GM21737 (cell line): ENCODE data around the gene EHD4.

Experiments used
- ATAC-seq: cut with Tn5 transposase; IDR thresholded peaks from one replicate; pipeline ENCODE4 v1.9.1; 2021; ENCODE audit warnings: mild to moderate bottlenecking, moderate library complexity; ENCODE audit not compliant: unreplicated experiment

Gene EHD4

GRCh38 chr15:41897363-41897799, 75.0 kb downstream of the EHD4 start:
- no peak for ATAC-seq

DNA sequence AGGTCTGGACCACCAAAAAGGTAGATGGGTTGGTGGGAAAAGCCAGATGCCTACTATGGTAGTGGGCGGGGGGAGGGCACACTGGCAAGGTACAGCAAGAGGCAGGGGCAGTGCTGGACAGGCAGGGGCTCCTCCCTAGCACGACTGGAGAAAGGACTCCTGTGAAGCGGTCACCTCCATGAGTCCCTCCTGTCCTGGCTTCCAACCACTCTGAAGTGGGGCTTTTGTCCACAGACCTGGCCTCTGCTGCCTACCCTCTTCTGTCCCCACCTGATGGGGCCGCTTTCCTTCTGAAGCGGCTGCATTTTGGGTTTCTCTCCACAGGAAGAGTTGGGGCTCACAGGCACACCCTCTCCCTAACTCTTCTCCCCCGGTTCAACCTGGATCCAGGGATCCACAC, 75.8 kb downstream of the EHD4 start:
- no peak for ATAC-seq

DNA sequence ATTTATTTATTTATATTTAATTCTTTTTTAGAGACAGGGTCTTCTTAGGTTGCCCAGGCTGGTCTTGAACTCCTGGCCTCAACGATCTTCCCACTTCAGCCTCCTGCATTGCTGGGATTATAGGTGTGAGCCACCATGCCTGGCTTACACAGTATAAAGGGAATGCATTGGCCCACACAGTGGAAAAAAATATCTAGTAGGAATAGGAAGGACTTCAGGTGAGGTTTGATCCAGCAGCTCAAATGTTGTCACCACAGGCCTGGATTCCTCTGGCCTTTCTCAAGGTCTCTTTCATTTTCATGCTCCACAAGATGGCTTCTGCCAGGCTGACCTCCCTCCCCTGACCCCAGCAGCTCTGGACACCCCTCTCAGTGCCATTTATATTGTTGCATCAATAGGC, 76.4 kb downstream of the EHD4 start:
- ATAC-seq, result no peak

- no peak for ATAC-seq
Observed at GRCh38 chr15:41895491-41895890, 76.9 kb downstream of the EHD4 start.

GRCh38 chr15:41894791-41895463, 77.4 kb downstream of the EHD4 start:
- ATAC-seq, result peak; percentile 81

- ATAC-seq, result no peak
Observed at GRCh38 chr15:41894251-41894790, 78.0 kb downstream of the EHD4 start.

DNA sequence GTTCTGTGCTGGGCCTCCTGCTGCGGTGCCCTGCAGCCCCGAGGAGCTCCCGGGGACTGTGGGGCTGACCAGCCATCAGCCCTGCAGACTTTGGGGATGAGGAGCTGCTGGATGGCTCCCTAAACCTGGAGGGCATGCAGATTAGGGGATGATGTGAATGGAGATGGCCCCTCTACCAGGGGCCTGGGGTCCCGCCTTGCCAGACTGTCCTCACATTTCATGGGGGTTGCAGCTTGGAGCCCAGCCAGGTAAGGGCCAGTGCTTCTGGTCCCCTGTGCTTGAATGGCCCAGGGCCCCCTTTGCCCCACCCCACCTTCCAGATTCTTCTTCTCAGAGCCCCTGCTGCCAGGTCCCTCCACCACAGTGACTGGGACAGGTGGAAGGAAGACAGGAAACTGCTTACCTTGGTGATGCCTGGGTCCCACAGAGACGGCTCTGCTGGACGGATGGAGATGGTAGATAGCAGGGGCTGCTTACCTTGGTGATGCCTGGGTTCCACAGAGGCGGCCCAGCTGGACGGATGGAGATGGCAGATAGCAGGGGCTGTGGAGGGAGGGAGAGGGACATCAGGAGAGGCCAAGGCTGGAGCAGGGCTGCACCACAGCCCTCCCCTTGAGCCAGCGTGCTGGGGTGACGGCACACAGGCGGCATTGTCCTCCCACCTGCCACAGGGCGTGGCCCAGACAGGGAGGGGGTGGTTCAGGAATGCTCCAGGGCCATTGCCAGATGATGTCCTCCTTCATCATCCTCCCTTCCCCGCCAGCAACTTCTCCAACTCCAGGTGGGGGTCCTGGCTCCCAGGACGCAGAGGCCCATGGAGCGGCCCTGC, 78.7 kb downstream of the EHD4 start, which contains the start of gene SPTBN5:
SPTBN5 (minus strand) TSS at position 632 of the 829 bp plus-strand sequence; CDS start at position 76, 556 bp downstream.
- no peak for ATAC-seq

DNA sequence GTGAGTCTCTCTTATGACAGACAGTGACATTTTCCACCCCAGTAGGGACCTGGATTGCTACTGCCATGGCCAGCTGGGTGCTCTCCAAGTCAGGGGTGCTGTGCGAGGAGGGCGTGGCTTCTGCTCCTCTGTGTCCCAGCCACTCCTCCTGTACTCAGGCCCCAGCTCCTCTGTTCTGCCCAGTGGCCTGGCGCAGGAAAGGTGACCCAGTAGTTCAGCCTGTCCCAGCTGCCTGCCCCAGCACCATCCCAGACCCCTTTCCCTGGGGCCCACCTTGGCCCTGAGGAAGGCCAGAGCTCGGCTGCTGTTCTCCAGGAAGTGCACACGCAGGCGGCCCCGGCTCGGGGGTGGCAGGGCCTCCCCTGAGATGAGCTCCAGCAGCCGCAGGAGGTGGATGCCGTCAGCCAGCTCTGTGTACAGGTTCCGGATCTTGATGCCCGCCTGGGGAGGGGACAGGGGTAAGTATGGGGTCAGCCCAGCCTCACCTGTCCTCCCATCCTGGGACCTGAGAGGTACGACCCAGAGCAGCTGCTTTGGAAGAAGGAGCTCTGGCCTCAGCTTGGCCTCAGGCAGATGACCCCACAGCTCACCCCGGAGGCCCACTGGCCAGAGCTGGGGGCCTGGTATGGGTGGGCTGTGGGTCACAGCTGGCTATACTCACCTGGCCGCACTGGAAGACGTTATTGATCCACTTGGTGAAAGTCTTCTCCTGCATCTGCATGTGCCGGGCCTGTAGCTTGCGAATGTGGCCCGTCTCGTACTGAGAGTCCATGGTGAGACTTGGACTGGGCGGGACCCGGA, 79.5 kb downstream of the EHD4 start:
- no peak for ATAC-seq

DNA sequence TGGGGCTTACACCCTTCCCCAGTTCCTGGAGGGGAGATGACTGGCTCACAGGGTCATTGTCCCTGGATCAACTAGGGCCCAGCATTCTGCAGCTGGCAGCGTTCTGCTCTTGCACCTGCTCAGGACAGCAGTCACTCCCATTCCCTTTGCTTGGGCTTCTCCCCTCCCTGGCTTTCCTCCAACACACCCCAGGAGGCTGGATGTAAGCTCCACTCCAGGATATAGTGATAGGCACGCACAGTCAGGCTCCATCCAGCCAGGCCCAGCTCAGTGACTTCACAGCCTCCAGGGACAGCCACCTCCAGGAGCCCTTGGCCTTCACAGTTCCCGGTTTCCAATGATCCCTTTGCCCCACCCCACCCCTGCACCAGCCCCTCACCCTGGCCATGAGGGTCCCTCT, 80.4 kb downstream of the EHD4 start:
- no peak for ATAC-seq

DNA sequence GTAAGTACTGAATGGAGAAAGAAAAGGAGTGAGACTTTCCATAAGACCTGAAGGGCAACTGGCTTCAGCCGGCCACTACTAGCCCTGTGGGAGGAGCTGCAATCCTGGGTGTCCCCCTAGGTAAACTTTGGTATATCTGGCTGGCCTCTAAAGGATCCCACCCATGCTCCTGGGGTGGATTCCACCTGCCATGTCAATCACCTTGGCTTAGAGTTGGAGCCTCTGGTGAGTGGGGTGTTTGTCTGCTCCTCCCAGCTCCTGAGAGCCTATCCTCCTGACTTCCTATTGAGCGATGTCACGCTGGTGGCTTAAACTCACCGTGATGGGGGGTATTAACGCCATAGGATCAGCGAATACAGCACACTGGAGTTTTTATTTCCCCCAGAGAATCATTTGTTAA, 81.1 kb downstream of the EHD4 start:
- no peak for ATAC-seq

DNA sequence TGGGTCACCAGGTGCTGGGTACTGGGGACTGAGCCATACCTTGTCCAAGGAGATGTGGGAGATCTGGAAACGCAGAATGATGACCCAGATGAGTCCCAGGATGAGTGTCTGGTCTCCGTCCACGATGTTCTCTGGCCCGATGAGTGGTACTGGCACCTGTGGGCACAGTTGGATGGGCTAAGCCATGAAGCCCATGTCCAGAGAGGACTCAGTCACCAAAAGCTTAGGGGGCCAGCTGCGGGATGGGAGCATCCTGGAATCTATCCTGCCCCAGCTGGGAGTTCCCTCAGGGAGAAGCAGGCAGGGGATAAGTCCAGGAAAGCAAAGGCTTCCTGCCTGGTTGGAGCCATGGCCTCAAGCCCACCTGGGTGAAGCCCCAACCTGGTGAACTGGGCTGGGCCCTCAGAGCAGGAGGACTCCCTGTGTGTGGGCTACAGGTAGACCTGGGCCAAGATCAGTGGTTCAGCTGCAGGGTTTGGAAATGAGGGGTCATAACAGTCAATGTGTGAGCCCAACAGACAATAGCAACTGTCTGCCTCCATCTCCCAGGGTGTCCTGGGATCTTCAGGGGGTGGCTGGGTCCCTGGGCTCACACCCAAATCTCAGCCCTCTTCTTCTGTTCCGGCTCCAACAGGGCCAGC, 82.2 kb downstream of the EHD4 start:
- no peak for ATAC-seq

- ATAC-seq, result no peak
Observed at GRCh38 chr15:41888662-41889253, 83.6 kb downstream of the EHD4 start.

DNA sequence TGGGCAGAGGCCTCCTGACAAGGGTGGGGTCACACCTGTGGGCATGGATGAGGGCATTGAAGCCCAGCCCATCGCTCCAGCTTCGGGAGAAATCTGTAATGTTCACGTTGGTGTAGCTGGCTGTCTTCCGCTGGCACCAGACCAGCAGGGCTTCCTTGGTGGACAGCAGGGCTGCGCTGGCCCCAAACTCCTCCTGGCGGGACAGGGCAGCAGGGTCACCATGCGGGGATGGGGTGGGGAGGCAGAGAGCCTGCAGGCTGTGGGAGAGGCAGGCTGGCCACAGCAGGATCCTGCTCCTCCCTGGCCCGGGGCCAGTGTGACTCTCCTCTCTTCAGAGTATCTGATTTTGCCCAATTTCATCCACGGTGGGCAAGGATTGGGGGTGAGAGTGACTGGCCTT, 84.5 kb downstream of the EHD4 start:
- ATAC-seq, result no peak

- ATAC-seq, result no peak
Observed at GRCh38 chr15:41887161-41887560, 85.2 kb downstream of the EHD4 start.

- no peak for ATAC-seq
Observed at GRCh38 chr15:41886741-41887140, 85.6 kb downstream of the EHD4 start.

DNA sequence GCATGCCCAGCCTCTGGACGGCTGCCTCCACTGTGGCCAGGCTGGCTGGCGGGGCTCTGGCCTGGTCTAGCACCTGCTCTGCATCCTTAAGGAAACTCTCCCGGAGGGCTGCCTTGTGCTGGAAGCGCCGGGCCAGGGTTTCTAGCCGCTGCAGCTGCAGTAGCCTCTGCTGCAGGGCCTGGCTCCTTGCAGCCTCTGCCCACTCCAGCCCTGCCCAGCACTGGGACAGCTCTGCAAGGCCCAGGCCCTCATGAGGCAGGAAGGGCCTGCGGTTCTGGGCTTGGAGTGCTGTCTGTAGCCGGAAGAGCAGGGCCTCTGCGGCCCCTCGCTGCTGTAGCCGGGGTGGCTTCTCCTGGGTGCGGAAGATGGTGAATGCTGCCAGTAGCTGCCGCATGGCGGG, 86.5 kb downstream of the EHD4 start:
- ATAC-seq, result no peak

GRCh38 chr15:41885321-41885720, 87.0 kb downstream of the EHD4 start:
- no peak for ATAC-seq

- no peak for ATAC-seq
Observed at GRCh38 chr15:41884458-41884857, 87.9 kb downstream of the EHD4 start.

DNA sequence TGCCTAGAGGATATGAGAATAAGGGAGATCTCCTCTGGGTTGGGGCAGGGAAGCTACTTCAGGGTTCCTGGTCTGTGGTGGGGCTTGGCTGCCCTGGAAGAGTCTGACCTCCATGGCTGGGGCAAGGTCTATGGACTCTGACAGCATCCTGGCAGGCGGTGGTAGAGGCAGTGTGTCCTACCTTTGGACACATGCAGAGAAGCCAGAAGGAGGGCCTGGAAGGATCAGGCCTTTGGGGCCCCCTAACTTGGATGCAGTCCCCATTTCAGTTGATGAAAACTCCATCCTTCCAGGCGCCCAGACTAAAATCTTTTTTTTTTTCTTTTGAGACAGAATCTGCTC, 88.9 kb downstream of the EHD4 start:
- no peak for ATAC-seq

DNA sequence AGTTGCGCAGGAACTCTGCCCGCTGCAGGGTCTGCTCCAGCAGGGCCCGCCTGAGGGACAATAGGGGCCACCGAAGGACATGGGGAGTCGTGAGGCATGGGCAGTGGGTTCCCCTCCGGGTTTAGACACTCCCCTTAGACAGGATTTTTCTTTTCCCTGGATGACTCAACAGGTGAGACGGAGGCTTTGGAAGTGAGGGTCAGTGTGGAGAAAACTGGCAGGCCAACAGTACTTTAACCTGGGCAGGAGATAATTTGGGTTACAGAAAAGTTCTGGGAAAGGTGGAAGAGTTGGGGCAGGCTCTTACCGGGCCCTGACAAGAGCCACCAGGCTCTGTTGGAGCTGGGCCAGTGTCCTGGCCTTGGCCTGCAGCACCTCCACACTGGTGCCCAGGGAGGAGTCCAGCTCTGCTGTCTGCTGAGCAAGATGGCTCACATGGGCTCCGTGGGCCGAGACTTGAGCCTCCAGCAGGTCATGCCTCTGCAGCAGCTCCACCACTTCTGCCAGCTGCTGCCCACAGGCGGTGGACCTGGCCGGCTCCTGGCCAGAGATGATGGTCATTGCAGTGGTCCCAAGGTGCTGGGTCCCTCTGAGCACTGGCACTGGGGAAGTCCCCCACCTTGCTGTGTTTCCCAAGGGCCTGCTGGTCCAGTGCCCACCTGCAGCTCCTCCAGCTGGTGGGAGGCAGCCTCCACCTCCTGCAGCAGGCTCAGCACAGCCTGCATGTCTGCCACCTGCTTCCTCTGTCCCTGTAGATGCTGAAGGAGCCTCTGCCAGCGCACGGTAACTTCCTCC, 89.5 kb downstream of the EHD4 start:
- no peak for ATAC-seq
